Ishikawa (cell line): ENCODE data around the gene SMARCE1.

ENCODE experiments used
- CEBPB ChIP-seq: IDR thresholded peaks from 2 replicates; pipeline ENCODE4 v1.6.1; 2012
- CREB1 ChIP-seq: IDR thresholded peaks from 2 replicates; pipeline ENCODE4 v1.6.1; 2012; ENCODE audit warnings: low read depth
- EGR1 ChIP-seq: IDR thresholded peaks from 2 replicates; pipeline ENCODE4 v1.6.1; 2012
- EP300 ChIP-seq: IDR thresholded peaks from 2 replicates; pipeline ENCODE4 v1.6.1; 2012; ENCODE audit warnings: borderline replicate concordance
- FOXM1 ChIP-seq: IDR thresholded peaks from 2 replicates; pipeline ENCODE4 v1.6.1; 2012; ENCODE audit warnings: low read depth, borderline replicate concordance
- NFIC ChIP-seq: IDR thresholded peaks from 2 replicates; pipeline ENCODE4 v1.6.1; 2012
- RAD21 ChIP-seq: IDR thresholded peaks from 2 replicates; pipeline ENCODE4 v1.6.1; 2012; ENCODE audit warnings: low read depth
- TAF1 ChIP-seq: IDR thresholded peaks from 2 replicates; pipeline ENCODE4 v1.6.1; 2012; ENCODE audit warnings: low read depth, mild to moderate bottlenecking
- TCF12 ChIP-seq: IDR thresholded peaks from 2 replicates; pipeline ENCODE4 v1.6.1; 2012; ENCODE audit warnings: low read depth
- TEAD4 ChIP-seq: IDR thresholded peaks from 2 replicates; pipeline ENCODE4 v1.6.1; 2012
- YY1 ChIP-seq: IDR thresholded peaks from 2 replicates; pipeline ENCODE4 v1.6.1; 2012; ENCODE audit warnings: low read depth
- ZBTB7A ChIP-seq: IDR thresholded peaks from 2 replicates; pipeline ENCODE4 v1.6.1; 2012; ENCODE audit warnings: low read depth
- TF ChIP-seq, protein P1 (sequence below): IDR thresholded peaks from 2 replicates; pipeline ENCODE4 v1.6.1; 2012
- TF ChIP-seq, protein P2 (sequence below): IDR thresholded peaks from 2 replicates; pipeline ENCODE4 v1.6.1; 2012
- TF ChIP-seq, protein P3 (sequence below): IDR thresholded peaks from 2 replicates; pipeline ENCODE4 v1.6.1; 2012; ENCODE audit warnings: low read depth, mild to moderate bottlenecking

Gene SMARCE1

DNA sequence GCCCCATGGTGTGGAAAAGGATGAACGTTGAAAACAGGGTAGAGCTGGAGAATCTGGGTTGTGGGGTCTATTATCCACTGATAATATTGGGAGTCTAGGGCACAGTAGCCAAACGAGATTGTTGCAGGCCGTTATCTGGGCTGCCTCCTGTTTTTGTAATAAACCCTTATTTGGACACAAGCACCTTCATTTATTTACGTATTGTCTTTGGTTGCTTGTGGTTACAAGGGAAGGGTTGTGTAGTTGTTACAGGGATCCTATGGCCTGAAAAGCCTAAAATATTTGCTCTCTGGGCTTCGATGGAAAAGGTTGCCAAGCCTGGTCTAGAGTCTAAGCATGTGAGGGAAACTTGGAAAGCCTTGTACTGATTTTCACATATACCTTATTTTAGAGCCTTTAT is 4.3 kb upstream of the SMARCE1 start:
- TF ChIP-seq NFIC (no peak), TAF1 (no peak), ZBTB7A (no peak), YY1 (no peak), EGR1 (no peak), FOXM1 (no peak), TCF12 (no peak), CREB1 (no peak), TEAD4 (no peak), CEBPB (no peak), RAD21 (no peak), EP300 (no peak)
- TF ChIP-seq, protein P1, sequence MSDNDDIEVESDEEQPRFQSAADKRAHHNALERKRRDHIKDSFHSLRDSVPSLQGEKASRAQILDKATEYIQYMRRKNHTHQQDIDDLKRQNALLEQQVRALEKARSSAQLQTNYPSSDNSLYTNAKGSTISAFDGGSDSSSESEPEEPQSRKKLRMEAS: no peak
- TF ChIP-seq, protein P2, sequence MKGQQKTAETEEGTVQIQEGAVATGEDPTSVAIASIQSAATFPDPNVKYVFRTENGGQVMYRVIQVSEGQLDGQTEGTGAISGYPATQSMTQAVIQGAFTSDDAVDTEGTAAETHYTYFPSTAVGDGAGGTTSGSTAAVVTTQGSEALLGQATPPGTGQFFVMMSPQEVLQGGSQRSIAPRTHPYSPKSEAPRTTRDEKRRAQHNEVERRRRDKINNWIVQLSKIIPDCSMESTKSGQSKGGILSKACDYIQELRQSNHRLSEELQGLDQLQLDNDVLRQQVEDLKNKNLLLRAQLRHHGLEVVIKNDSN: no peak
- TF ChIP-seq, protein P3, sequence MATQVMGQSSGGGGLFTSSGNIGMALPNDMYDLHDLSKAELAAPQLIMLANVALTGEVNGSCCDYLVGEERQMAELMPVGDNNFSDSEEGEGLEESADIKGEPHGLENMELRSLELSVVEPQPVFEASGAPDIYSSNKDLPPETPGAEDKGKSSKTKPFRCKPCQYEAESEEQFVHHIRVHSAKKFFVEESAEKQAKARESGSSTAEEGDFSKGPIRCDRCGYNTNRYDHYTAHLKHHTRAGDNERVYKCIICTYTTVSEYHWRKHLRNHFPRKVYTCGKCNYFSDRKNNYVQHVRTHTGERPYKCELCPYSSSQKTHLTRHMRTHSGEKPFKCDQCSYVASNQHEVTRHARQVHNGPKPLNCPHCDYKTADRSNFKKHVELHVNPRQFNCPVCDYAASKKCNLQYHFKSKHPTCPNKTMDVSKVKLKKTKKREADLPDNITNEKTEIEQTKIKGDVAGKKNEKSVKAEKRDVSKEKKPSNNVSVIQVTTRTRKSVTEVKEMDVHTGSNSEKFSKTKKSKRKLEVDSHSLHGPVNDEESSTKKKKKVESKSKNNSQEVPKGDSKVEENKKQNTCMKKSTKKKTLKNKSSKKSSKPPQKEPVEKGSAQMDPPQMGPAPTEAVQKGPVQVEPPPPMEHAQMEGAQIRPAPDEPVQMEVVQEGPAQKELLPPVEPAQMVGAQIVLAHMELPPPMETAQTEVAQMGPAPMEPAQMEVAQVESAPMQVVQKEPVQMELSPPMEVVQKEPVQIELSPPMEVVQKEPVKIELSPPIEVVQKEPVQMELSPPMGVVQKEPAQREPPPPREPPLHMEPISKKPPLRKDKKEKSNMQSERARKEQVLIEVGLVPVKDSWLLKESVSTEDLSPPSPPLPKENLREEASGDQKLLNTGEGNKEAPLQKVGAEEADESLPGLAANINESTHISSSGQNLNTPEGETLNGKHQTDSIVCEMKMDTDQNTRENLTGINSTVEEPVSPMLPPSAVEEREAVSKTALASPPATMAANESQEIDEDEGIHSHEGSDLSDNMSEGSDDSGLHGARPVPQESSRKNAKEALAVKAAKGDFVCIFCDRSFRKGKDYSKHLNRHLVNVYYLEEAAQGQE: no peak

DNA sequence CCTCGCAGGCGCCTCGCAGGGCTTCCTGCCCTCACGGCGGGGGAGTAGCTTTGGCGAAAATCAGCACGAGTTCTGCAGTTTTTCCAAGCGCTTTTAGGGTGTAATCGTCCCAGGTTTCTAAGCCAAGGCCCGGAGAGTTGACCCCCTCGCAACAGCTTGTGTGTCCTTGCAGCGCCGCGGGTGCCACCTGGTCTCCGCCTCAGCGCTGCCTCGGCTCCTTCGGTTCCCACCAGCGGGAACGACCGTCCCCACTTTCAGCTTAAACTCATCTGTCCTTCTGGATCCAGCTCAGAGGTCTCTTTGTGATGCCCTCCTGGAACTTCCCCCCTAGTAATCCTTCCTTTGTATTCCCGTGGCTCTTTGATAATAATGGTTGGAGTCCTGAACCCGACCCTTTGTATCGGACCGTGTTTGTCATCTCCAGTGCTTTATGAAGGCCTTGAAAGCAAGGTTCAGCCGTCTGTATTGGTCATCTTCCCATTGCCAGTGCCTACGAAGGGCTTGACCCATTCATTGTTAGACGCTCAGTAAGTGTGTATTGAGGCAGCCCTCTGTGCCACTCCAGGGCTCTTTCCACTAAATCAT is 858 bp upstream of the SMARCE1 start:
- TF ChIP-seq, protein P1: 0 out of 2 replicates have a peak, but pooled peaks have one; percentile 3
- no peak for TF ChIP-seq CREB1

DNA sequence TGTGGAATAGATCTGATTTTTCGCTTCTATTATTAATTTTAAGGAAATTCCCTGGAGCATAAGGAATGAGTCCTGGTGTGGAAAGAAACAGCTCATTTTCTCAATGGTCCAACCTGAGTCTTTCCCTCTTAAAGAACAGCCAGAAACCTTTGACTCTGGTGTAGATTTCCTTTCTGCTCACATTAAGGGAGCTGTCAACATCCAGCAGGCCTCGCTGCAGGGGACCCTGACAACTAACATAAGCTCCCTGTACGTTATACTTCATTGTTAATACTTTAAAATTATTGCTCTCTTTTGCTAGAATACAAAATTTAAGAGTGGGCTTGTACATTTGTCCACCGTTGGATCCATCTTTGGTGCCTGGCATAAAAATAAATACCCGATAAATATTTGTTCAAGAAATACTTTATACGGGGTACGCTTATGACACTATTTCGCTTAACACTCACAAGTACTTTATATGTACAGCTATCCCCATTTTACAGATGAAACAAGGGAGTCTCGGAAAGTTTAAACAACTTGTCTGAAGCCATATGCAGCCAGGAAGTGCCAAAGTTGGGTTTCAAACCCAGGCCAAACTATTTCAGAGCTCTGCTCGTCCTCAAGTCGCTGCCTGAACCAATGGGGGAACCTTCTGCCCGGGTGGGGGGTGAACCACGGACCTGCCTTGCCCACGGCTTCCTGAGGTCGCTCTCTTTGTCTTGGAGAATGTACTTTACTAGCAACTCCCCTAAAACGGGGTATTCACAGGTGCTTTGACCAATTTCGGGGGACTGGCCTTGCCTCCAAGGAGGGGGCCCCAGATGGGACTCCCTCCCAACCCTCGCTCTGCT is 611 bp downstream of the SMARCE1 start:
- TF ChIP-seq, protein P1: no peak
- TF ChIP-seq NFIC (no peak), TEAD4 (no peak), EGR1 (no peak), CREB1 (no peak), FOXM1 (no peak), ZBTB7A (no peak), CEBPB (no peak), EP300 (no peak), YY1 (no peak), TCF12 (no peak), TAF1 (no peak), RAD21 (no peak)
- TF ChIP-seq, protein P3: no peak
- TF ChIP-seq, protein P2: no peak

DNA sequence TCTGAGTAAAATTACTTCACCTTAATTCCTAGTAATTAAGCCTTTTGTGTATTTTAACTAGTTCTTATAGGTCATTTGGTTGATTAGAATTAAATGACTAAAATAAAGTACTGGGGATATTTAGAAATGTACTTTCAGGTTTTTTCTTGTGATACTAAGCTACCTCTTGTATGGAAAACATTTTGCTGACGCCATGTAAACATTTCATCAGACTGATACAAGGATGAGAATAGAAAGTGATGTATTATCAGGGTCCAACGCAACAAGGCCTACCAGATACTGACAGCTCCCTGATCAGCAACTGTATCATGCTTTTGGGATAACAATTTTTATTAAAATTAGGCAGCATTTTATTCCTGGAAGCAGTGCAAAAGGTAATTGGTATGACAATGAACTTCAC is 1.7 kb downstream of the SMARCE1 start:
- TF ChIP-seq CEBPB (no peak), ZBTB7A (no peak), EGR1 (no peak), FOXM1 (no peak), RAD21 (no peak), CREB1 (no peak), TEAD4 (no peak)
- TF ChIP-seq, protein P2: no peak

DNA sequence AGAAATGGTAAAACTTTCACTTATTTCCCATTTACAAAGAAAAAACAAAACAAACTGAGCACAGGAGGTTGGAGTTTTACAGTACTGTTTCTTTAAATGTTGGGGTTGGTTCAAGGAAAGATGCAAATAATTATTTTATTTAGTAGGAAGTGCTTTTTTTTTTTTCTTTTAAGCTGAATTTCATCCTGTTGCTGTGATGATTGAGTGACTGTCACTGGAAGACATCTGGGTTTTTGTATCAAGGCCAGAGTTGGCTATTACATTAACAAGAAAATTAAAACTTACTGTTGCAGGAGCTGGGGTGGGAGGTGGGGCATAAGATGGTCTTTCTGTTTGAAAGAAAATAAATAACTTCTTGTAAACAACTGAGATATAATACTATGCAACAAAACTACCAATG is 2.3 kb downstream of the SMARCE1 start:
- no peak for TF ChIP-seq FOXM1
- TF ChIP-seq TEAD4: no peak
- TF ChIP-seq, protein P2: no peak
- no peak for TF ChIP-seq EGR1
- TF ChIP-seq RAD21: no peak
- TF ChIP-seq EP300: no peak
- TF ChIP-seq NFIC: no peak
- no peak for TF ChIP-seq ZBTB7A
- TF ChIP-seq, protein P3: no peak
- TF ChIP-seq YY1: no peak
- TF ChIP-seq, protein P1: no peak
- TF ChIP-seq TAF1: no peak
- TF ChIP-seq TCF12: no peak
- no peak for TF ChIP-seq CEBPB
- no peak for TF ChIP-seq CREB1
